SK-N-SH (cell line): ENCODE results near the gene ARV1.

Experiments
- CTCF ChIP-seq: fragments of 200-600 bp; sonication (generic); IDR thresholded peaks from 2 replicates; pipeline ENCODE4 v1.6.1; 2017; ENCODE audit warnings: antibody characterized with exemption, mild to moderate bottlenecking, moderate library complexity
- ELF1 ChIP-seq: IDR thresholded peaks from 2 replicates; pipeline ENCODE4 v1.4.0; 2012
- EZH2phosphoT487 ChIP-seq: fragments of 200-600 bp; sonication (generic); IDR thresholded peaks from 2 replicates; pipeline ENCODE4 v1.6.1; 2017; ENCODE audit warnings: low read depth, mixed run types, mild to moderate bottlenecking, antibody characterized with exemption, moderate library complexity, borderline replicate concordance
- FOSL2 ChIP-seq: IDR thresholded peaks from 2 replicates; pipeline ENCODE4 v1.4.0; 2012; ENCODE audit warnings: low read depth, mild to moderate bottlenecking, moderate library complexity, borderline replicate concordance
- TF ChIP-seq, protein P1 (sequence below): fragments of 150-350 bp; IDR thresholded peaks from 2 replicates; pipeline ENCODE4 v1.6.1; 2016; ENCODE audit warnings: mild to moderate bottlenecking, low read depth, low read length

- no peak for TF ChIP-seq ELF1
- TF ChIP-seq CTCF = no peak
- no peak for TF ChIP-seq FOSL2
- TF ChIP-seq, protein P1, sequence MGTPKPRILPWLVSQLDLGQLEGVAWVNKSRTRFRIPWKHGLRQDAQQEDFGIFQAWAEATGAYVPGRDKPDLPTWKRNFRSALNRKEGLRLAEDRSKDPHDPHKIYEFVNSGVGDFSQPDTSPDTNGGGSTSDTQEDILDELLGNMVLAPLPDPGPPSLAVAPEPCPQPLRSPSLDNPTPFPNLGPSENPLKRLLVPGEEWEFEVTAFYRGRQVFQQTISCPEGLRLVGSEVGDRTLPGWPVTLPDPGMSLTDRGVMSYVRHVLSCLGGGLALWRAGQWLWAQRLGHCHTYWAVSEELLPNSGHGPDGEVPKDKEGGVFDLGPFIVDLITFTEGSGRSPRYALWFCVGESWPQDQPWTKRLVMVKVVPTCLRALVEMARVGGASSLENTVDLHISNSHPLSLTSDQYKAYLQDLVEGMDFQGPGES = no peak
- TF ChIP-seq EZH2phosphoT487 = no peak
Observed at GRCh38 chr1:230979389-230979716, 459 bp downstream of the ARV1 start.
